GM10847 (cell line): ENCODE measurements around the gene DNM3.

Source experiments
- POLR2A ChIP-seq: IDR thresholded peaks from 2 replicates; pipeline ENCODE4 v1.6.1; 2011; ENCODE audit not compliant: insufficient read length; ENCODE audit errors: extremely low read depth

DNM3 gene

GRCh38 chr1:172363852-172364251 lies 522.6 kb downstream of the DNM3 start:
- TF ChIP-seq POLR2A: no peak

GRCh38 chr1:172373864-172374263 lies 532.6 kb downstream of the DNM3 start:
- no peak for TF ChIP-seq POLR2A

- TF ChIP-seq POLR2A: no peak
These were observed 533.9 kb downstream of the DNM3 start for GRCh38 chr1:172375211-172375631.

- TF ChIP-seq POLR2A: no peak
These were observed 535.1 kb downstream of the DNM3 start for GRCh38 chr1:172376431-172376830.

GRCh38 chr1:172377565-172377964 lies 536.3 kb downstream of the DNM3 start:
- TF ChIP-seq POLR2A: no peak

- no peak for TF ChIP-seq POLR2A
These were observed 536.9 kb downstream of the DNM3 start for GRCh38 chr1:172378109-172378760.

GRCh38 chr1:172380441-172381244 lies 539.3 kb downstream of the DNM3 start:
- TF ChIP-seq POLR2A: no peak

- no peak for TF ChIP-seq POLR2A
These were observed 540.6 kb downstream of the DNM3 start for GRCh38 chr1:172381946-172382345.

GRCh38 chr1:172382406-172382805 lies 541.1 kb downstream of the DNM3 start:
- TF ChIP-seq POLR2A: no peak

GRCh38 chr1:172382990-172383389 lies 541.7 kb downstream of the DNM3 start:
- TF ChIP-seq POLR2A: no peak

GRCh38 chr1:172383536-172383935 lies 542.2 kb downstream of the DNM3 start:
- no peak for TF ChIP-seq POLR2A

- TF ChIP-seq POLR2A: no peak
These were observed 543.4 kb downstream of the DNM3 start for GRCh38 chr1:172384656-172385055.

GRCh38 chr1:172386046-172386445 lies 544.7 kb downstream of the DNM3 start:
- no peak for TF ChIP-seq POLR2A

- TF ChIP-seq POLR2A: no peak
These were observed 547.2 kb downstream of the DNM3 start for GRCh38 chr1:172388490-172388889.

- TF ChIP-seq POLR2A: no peak
These were observed 549.0 kb downstream of the DNM3 start for GRCh38 chr1:172390301-172390682.

GRCh38 chr1:172390683-172391551 lies 549.6 kb downstream of the DNM3 start:
- TF ChIP-seq POLR2A: no peak

GRCh38 chr1:172391976-172392375 lies 550.7 kb downstream of the DNM3 start:
- no peak for TF ChIP-seq POLR2A
